ENCODE measurements around the gene ACAA1. TPM values are rescaled to one million over a fixed set of nuclear protein-coding genes. Genes with fewer than 3 reads are reported as not detected.

Gene ACAA1
- total RNA-seq, 1 donor from 2014 or later = 120 TPM

DNA sequence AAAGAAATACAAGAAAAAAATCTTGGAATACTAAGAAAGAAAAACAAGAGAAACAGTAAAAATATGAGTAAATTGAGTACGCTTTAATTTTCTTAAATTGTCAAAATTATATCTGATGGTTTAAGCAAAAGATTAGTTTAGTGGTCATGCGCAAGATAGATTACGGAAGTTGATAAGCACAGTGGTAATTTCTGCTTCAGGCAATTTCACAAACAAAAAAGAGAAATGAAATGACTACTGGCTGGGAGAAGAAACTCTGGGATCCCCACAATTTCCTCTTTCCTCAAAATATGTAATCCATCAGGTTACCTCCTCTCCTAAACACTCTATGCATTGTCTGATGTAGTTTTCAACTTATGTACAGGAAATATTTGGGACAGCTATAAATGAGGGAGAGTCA lies 10.5 kb upstream of the ACAA1 start:
- Histone ChIP-seq H3K36me3 (no peaks in the 10 kb centered on the region), H3K4me3 (no peak overlapping the region), H3K27me3 (ENCODE audit: low read depth) (no peaks in the 10 kb centered on the region), H3K9me3 (replicated peaks) (peaks cover 17% of the 10 kb centered on the region), H3K4me1 (no peaks in the 10 kb centered on the region), H3K27ac (replicated peaks) (no peak overlapping the region)
- no peak for DNase-seq
- intact Hi-C loops (cut with micrococcal nuclease) = no loop called here
- TF ChIP-seq, protein P1, sequence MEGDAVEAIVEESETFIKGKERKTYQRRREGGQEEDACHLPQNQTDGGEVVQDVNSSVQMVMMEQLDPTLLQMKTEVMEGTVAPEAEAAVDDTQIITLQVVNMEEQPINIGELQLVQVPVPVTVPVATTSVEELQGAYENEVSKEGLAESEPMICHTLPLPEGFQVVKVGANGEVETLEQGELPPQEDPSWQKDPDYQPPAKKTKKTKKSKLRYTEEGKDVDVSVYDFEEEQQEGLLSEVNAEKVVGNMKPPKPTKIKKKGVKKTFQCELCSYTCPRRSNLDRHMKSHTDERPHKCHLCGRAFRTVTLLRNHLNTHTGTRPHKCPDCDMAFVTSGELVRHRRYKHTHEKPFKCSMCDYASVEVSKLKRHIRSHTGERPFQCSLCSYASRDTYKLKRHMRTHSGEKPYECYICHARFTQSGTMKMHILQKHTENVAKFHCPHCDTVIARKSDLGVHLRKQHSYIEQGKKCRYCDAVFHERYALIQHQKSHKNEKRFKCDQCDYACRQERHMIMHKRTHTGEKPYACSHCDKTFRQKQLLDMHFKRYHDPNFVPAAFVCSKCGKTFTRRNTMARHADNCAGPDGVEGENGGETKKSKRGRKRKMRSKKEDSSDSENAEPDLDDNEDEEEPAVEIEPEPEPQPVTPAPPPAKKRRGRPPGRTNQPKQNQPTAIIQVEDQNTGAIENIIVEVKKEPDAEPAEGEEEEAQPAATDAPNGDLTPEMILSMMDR (IDR thresholded peaks at IDR 0.05; ENCODE audit: borderline replicate concordance) = no peak

DNA sequence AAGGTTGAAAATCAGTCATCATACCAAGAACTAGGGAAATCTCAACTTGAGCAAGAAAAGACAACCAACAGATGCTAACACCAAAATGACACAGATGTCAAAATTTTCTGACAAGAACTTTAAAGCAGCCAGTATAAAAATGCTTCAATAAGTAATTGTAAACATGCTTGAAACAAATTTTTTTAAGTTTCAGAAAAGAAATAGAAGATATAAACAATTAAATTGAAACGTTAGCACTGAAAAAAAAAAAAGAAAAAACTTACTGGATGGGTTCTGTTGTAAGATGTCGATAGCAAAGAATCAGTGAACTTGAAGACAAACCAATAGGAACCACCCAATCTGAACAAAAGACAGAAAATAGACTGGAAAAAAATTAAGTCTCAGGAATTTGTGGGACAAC lies 9.6 kb upstream of the ACAA1 start:
- Histone ChIP-seq H3K36me3 (peaks cover 8% of the 10 kb centered on the region), H3K4me3 (no peak overlapping the region), H3K27ac (replicated peaks) (no peak overlapping the region)

DNA sequence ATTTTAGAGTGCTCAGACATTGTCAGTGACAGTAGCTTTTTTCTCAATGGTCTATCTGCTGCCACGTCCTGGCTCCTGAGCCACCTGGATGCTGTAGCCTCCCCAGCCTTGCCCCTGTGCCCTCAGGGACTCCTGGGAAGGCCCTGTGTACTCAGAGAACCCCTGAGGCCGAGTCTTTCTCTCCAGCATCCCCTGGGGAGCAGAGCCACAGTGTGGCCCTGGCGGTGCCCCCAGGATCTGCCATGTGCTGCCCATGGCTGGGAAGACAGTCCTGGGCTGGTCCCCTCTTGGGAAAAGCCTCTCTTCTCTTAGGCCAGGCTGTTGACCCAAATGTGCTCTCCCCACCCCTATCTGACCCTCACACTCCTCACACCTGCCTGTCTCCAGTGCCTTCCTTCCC lies 6.6 kb upstream of the ACAA1 start:
- peaks cover 18% of the 10 kb centered on the region for H3K36me3 ChIP-seq
- intact Hi-C loops (cut with micrococcal nuclease) = no loop called here
- DNase-seq = no peak
- H3K27me3 ChIP-seq (ENCODE audit: low read depth) = no peaks in the 10 kb centered on the region
- TF ChIP-seq, protein P1 (IDR thresholded peaks at IDR 0.05; ENCODE audit: borderline replicate concordance) = no peak
- peaks cover 18% of the 10 kb centered on the region for H3K4me1 ChIP-seq
- no peak overlapping the region for H3K4me3 ChIP-seq
- H3K27ac ChIP-seq (replicated peaks) = no peak overlapping the region
- H3K9me3 ChIP-seq (replicated peaks) = peaks cover 17% of the 10 kb centered on the region

More for the DNA sequence above, 9.6 kb upstream of the ACAA1 start:
- intact Hi-C loops (cut with micrococcal nuclease) = no loop called here
- Histone ChIP-seq H3K9me3 (replicated peaks) (peaks cover 17% of the 10 kb centered on the region), H3K4me1 (no peaks in the 10 kb centered on the region), H3K27me3 (ENCODE audit: low read depth) (no peaks in the 10 kb centered on the region)
- TF ChIP-seq, protein P1 (IDR thresholded peaks at IDR 0.05; ENCODE audit: borderline replicate concordance) = no peak
- no peak for DNase-seq

DNA sequence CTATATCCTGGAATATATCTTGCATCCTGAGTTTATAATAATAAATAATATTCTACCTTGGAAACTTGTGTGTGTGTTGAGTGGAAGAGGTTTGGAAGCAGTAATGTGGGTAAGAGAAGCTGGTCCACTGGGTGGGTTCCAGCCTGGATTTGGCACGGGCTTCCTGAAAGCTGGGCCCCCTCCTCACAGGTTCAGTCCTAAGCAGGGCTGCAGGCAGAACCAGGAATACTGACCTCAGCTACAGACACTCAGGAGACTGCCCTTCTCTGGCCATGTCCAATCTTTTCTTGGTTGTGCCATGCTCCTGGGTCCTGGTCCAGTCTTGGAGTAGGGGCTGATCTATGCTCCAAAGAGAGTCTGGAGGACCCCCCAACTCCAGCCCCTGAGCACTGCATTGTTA lies 6.0 kb upstream of the ACAA1 start:
- intact Hi-C loops (cut with micrococcal nuclease) = no loop called here
- no peak overlapping the region for H3K27ac ChIP-seq (replicated peaks)
- no peaks in the 10 kb centered on the region for H3K27me3 ChIP-seq (ENCODE audit: low read depth)
- no peak overlapping the region for H3K4me3 ChIP-seq
- TF ChIP-seq, protein P1 (IDR thresholded peaks at IDR 0.05; ENCODE audit: borderline replicate concordance) = no peak
- H3K9me3 ChIP-seq (replicated peaks) = peaks cover 17% of the 10 kb centered on the region
- peaks cover 18% of the 10 kb centered on the region for H3K36me3 ChIP-seq
- H3K4me1 ChIP-seq = peaks cover 23% of the 10 kb centered on the region
- no peak for DNase-seq

DNA sequence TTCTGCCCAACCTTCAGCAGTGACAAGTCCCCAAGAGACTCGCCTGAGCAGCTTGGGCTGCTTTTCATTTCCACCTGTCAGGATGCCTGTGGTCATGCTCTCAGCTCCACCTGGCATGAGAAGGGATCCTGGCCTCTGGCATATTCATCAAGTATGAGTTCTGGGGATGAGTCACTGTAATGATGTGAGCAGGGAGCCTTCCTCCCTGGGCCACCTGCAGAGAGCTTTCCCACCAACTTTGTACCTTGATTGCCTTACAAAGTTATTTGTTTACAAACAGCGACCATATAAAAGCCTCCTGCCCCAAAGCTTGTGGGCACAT lies 5.0 kb upstream of the ACAA1 start:
- TF ChIP-seq, protein P1 (IDR thresholded peaks at IDR 0.05; ENCODE audit: borderline replicate concordance) = no peak
- no peak for DNase-seq
- Histone ChIP-seq H3K4me3 (no peak overlapping the region), H3K27me3 (ENCODE audit: low read depth) (no peaks in the 10 kb centered on the region), H3K9me3 (replicated peaks) (peaks cover 13% of the 10 kb centered on the region), H3K4me1 (peaks cover 31% of the 10 kb centered on the region), H3K36me3 (peaks cover 18% of the 10 kb centered on the region), H3K27ac (replicated peaks) (no peak overlapping the region)
- intact Hi-C loops (cut with micrococcal nuclease) = no loop called here

All from left ventricle myocardium inferior (tissue), 1 donor.